Osteoblast (primary cell): ENCODE measurements around the gene REG1B. TPM values are rescaled to one million over a fixed set of nuclear protein-coding genes. Genes with fewer than 3 reads are reported as not detected.

Source experiments
- DNase-seq: peaks from one replicate; pipeline ENCODE4 v3.0.0; 2011; ENCODE audit warnings: low spot score, mixed read lengths; ENCODE audit not compliant: insufficient read length; ENCODE audit errors: missing footprints
- H2AFZ ChIP-seq: 2 replicates; pipeline ENCODE4 v1.6.0; 2011; ENCODE audit warnings: mild to moderate bottlenecking, low read length
- H3K27ac ChIP-seq: 2 replicates; pipeline ENCODE4 v1.5.1; 2011; ENCODE audit warnings: mild to moderate bottlenecking, low read depth, low read length, moderate library complexity
- H3K27me3 ChIP-seq: 2 replicates; pipeline ENCODE4 v1.6.0; 2012; ENCODE audit warnings: mild to moderate bottlenecking, control low read depth, inconsistent platforms, low read length, moderate library complexity; ENCODE audit not compliant: insufficient read depth
- H3K36me3 ChIP-seq: 2 replicates; pipeline ENCODE4 v1.5.1; 2011; ENCODE audit warnings: mild to moderate bottlenecking, low read length, control low read depth, moderate library complexity; ENCODE audit not compliant: insufficient read depth
- H3K4me1 ChIP-seq: 2 replicates; pipeline ENCODE4 v1.5.1; 2011; ENCODE audit warnings: mild to moderate bottlenecking, low read length, control low read depth, moderate library complexity; ENCODE audit not compliant: insufficient read depth
- H3K4me2 ChIP-seq: 2 replicates; pipeline ENCODE4 v1.6.0; 2011; ENCODE audit warnings: mild to moderate bottlenecking, low read length; ENCODE audit not compliant: insufficient read depth
- H3K4me3 ChIP-seq: fragments of 200-600 bp; sonication (generic); 3 replicates; pipeline ENCODE4 v1.5.1; 2012; ENCODE audit warnings: mild to moderate bottlenecking, low read length, inconsistent platforms; ENCODE audit not compliant: insufficient read depth
- H3K79me2 ChIP-seq: 2 replicates; pipeline ENCODE4 v1.6.0; 2012; ENCODE audit warnings: mild to moderate bottlenecking, low read length, control low read depth, inconsistent platforms; ENCODE audit not compliant: insufficient read depth
- H3K9me3 ChIP-seq: 2 replicates; pipeline ENCODE4 v1.5.1; 2011; ENCODE audit warnings: low read depth, low read length, control low read depth
- H4K20me1 ChIP-seq: 2 replicates; pipeline ENCODE4 v1.6.0; 2012; ENCODE audit warnings: mild to moderate bottlenecking, low read length, control low read depth; ENCODE audit not compliant: insufficient read depth
- CTCF ChIP-seq: IDR thresholded peaks from 2 replicates; pipeline ENCODE4 v1.5.1; 2011; ENCODE audit warnings: mild to moderate bottlenecking, low read depth, low read length, moderate library complexity; ENCODE audit errors: extremely low read depth
- total RNA-seq: library from RNA; depleted of rRNA; stranded (reverse); fragments of >200 nt; gene quantifications from 2 replicates; pipeline ENCODE4 v1.2.3, GENCODE V29; 2012

REG1B gene
- total RNA-seq, 1 donor, result not detected

GRCh38 chr2:79039944-79040343, 47.8 kb downstream of the REG1B start:
- Histone ChIP-seq H3K27ac (no peak overlapping the region), H2AFZ (no peak overlapping the region), H3K36me3 (no peaks in the 10 kb centered on the region), H3K4me1 (no peaks in the 10 kb centered on the region), H3K4me3 (no peak overlapping the region), H3K4me2 (no peak overlapping the region), H3K79me2 (no peaks in the 10 kb centered on the region), H3K27me3 (no peaks in the 10 kb centered on the region), H4K20me1 (no peaks in the 10 kb centered on the region), H3K9me3 (peaks cover 3% of the 10 kb centered on the region)
- no peak for TF ChIP-seq CTCF
- DNase-seq, result no peak

Other genes starting within 250 kb of the REG1B start
- not detected in 2 replicates for gene REG3G, start 62.3 kb downstream of the REG1B start, total RNA-seq
- gene REG1A, start 32.5 kb upstream of the REG1B start, total RNA-seq, result not detected in 2 replicates
- gene REG3A, start 71.8 kb upstream of the REG1B start, total RNA-seq, result not detected in 2 replicates